K562 (cell line): ENCODE results near the gene FGGY. TPM values are rescaled to one million over a fixed set of nuclear protein-coding genes. Genes with fewer than 3 reads are reported as not detected.

Source experiments
- ATAC-seq: fragments of 200-7000 bp; cut with Tn5 transposase; 3 replicates; pipeline ENCODE4 v1.9.1; 2020; ENCODE audit warnings: moderate library complexity
- BruUV-seq: library from RNA; stranded (reverse); fragments of 400-500 nt; replicated peaks from 2 replicates; lab custom pipeline; 2021; lab: Mats Ljungman, UMichigan
- CTCF ChIA-PET: fragments of 300-600 bp; formaldehyde crosslinking; extraction: SDS; loops from one replicate; lab custom pipeline; 2021; ENCODE audit warnings: low intra/inter-chr PET ratio; lab: Yijun Ruan, JAX
- POLR2A ChIA-PET: fragments of 300-600, 350-650 bp; sonication (Branson Sonifier 250); formaldehyde crosslinking; extraction: SDS; loops from one replicate; lab custom pipeline; 2021; ENCODE audit warnings: antibody characterized with exemption, inconsistent platforms; lab: Yijun Ruan, JAX
- DNase-seq, 4 experiments: peaks; one replicate each; pipeline versions ENCODE4 v3.0.0 to v3.0.0-alpha.2; 2011 to 2018; ENCODE audit warnings: low spot score in 3 of 4, mixed read lengths in 3 of 4; ENCODE audit errors: extremely low read depth in 1 of 4
- FAIRE-seq: peaks from 2 replicates; lab custom pipeline; 2011; peaks lifted over from hg19 to GRCh38; lab: Jason Lieb, UNC
- H2AFZ ChIP-seq: 2 replicates; pipeline ENCODE4 v1.6.0; 2011; ENCODE audit warnings: low read depth, low read length, control low read depth, inconsistent platforms
- H3K27ac ChIP-seq: fragments of 200-600 bp; 3 replicates; pipeline ENCODE4 v1.8.0; 2011; ENCODE audit warnings: low read depth, mild to moderate bottlenecking, control low read depth, inconsistent platforms, low read length, moderate library complexity, mixed read lengths; ENCODE audit errors: extremely low read depth
- H3K27me3 ChIP-seq, 2 experiments: fragments of 300-600 bp in 1 of 2; 2 replicates in 1 of 2; 3 replicates in 1 of 2; pipeline versions ENCODE4 v1.6.0 to v1.8.0; 2011; ENCODE audit warnings: inconsistent platforms in 2 of 2, low read length in 2 of 2, mild to moderate bottlenecking in 1 of 2, mixed read lengths in 1 of 2, moderate library complexity in 1 of 2; ENCODE audit not compliant: control insufficient read depth in 2 of 2, insufficient read depth in 2 of 2
- H3K36me3 ChIP-seq: fragments of 300-600 bp; 3 replicates; pipeline ENCODE4 v1.8.0; 2011; ENCODE audit warnings: mild to moderate bottlenecking, low read length, inconsistent platforms; ENCODE audit not compliant: control insufficient read depth, insufficient read depth
- H3K4me1 ChIP-seq, 2 experiments: fragments of 200-600 bp in 1 of 2; replicated peaks in 1 of 2; 2 replicates in 1 of 2; 3 replicates in 1 of 2; pipeline versions ENCODE4 v1.5.1 to v1.8.0; 2011; ENCODE audit warnings: inconsistent platforms in 2 of 2, low read length in 2 of 2, mild to moderate bottlenecking in 1 of 2, mixed read lengths in 1 of 2, moderate library complexity in 1 of 2; ENCODE audit not compliant: control insufficient read depth in 2 of 2, insufficient read depth in 2 of 2
- H3K4me2 ChIP-seq: 2 replicates; pipeline ENCODE4 v1.6.1; 2011; ENCODE audit warnings: low read length, control low read depth, inconsistent platforms, mixed read lengths; ENCODE audit not compliant: insufficient read depth
- H3K4me3 ChIP-seq: fragments of 200-600 bp; sonication (generic), shearing (Covaris generic); 2 replicates; pipeline ENCODE4 v1.5.1; 2016; ENCODE audit warnings: control low read depth, inconsistent platforms
- H3K79me2 ChIP-seq: fragments of 200-600 bp; 3 replicates; pipeline ENCODE4 v1.8.0; 2011; ENCODE audit warnings: low read length, inconsistent platforms; ENCODE audit not compliant: control insufficient read depth, insufficient read depth
- H3K9ac ChIP-seq, 2 experiments: 2 replicates each; pipeline versions ENCODE4 v1.6.0 to v1.6.1; 2011; ENCODE audit warnings: low read depth in 2 of 2, low read length in 2 of 2, control low read depth in 1 of 2, inconsistent platforms in 1 of 2, mild to moderate bottlenecking in 1 of 2, mixed read lengths in 1 of 2; ENCODE audit not compliant: insufficient read depth in 1 of 2
- H3K9me1 ChIP-seq: one replicate; pipeline ENCODE4 v1.6.0; 2011; ENCODE audit warnings: inconsistent platforms, mild to moderate bottlenecking, low read length, moderate library complexity; ENCODE audit not compliant: control insufficient read depth, insufficient read depth
- H3K9me3 ChIP-seq: replicated peaks from 2 replicates; pipeline ENCODE4 v1.5.1; 2011; ENCODE audit warnings: low read depth, low read length, inconsistent platforms; ENCODE audit not compliant: control insufficient read depth, insufficient read depth
- H4K20me1 ChIP-seq: replicated peaks from 2 replicates; pipeline ENCODE4 v1.6.1; 2011; ENCODE audit warnings: low read length, inconsistent platforms, mixed read lengths; ENCODE audit not compliant: control insufficient read depth, insufficient read depth
- BCOR ChIP-seq: fragments of 450-650 bp; IDR thresholded peaks from 2 replicates; pipeline ENCODE4 v1.6.1; 2016
- BHLHE40 ChIP-seq: IDR thresholded peaks from 2 replicates; pipeline ENCODE4 v1.6.1; 2011; ENCODE audit warnings: low read length, improper control_type of control experiment
- CEBPZ ChIP-seq: fragments of 150-350 bp; IDR thresholded peaks from 2 replicates; pipeline ENCODE4 v1.6.1; 2014; ENCODE audit warnings: low read depth, mild to moderate bottlenecking, low read length, borderline replicate concordance
- DMBX1 ChIP-seq: fragments of 250-450 bp; sonication (Bioruptor Pico); IDR thresholded peaks from 2 replicates; pipeline ENCODE4 v1.8.0; 2022; ENCODE audit warnings: inconsistent platforms, mild to moderate bottlenecking, moderate library complexity, borderline replicate concordance
- DNMT1 ChIP-seq: fragments of 450-650 bp; IDR thresholded peaks from 2 replicates; pipeline ENCODE4 v1.6.1; 2016; ENCODE audit warnings: antibody characterized with exemption, mild to moderate bottlenecking
- DPF2 ChIP-seq: fragments of 450-650 bp; IDR thresholded peaks from 2 replicates; pipeline ENCODE4 v1.6.1; 2016
- ELF1 ChIP-seq: fragments of 200-800 bp; sonication (Bioruptor generic); IDR thresholded peaks from 2 replicates; pipeline ENCODE4 v1.6.1; 2016; ENCODE audit warnings: missing genetic modification characterization, missing compliant biosample characterization
- FOSL1 ChIP-seq: fragments of 200-800 bp; sonication (Bioruptor generic); conservative IDR thresholded peaks from 2 replicates; pipeline ENCODE4 v1.6.1; 2016; ENCODE audit warnings: missing genetic modification characterization, missing compliant biosample characterization
- MYC ChIP-seq, 2 experiments: fragments of 250-450 bp in 1 of 2; sonication (Bioruptor Pico) in 1 of 2; IDR thresholded peaks; 2 replicates each; pipeline versions ENCODE4 v1.5.1 to v1.6.1; 2012 to 2021; ENCODE audit warnings: low read depth in 2 of 2, borderline replicate concordance in 1 of 2, improper control_type of control experiment in 1 of 2, low read length in 1 of 2, mild to moderate bottlenecking in 1 of 2, moderate library complexity in 1 of 2
- PHB ChIP-seq: fragments of 250-450 bp; sonication (Bioruptor Pico); IDR thresholded peaks from 2 replicates; pipeline ENCODE4 v1.5.0; 2021
- SRSF7 ChIP-seq: fragments of 200-400 bp; formaldehyde crosslinking; optimal IDR thresholded peaks from 2 replicates; pipeline ENCODE3; 2017; ENCODE audit warnings: mild to moderate bottlenecking, low read depth, low read length
- TEAD1 ChIP-seq, 2 experiments: fragments of 450-650 bp in 1 of 2; sonication (generic) in 1 of 2; formaldehyde crosslinking; IDR thresholded peaks; 2 replicates each; pipeline versions ENCODE4 v1.4.0 to v1.8.0; 2020 to 2022; ENCODE audit warnings: mild to moderate bottlenecking in 2 of 2, missing genetic modification reagents in 1 of 2
- TRIM24 ChIP-seq, 2 experiments: fragments of 450-650 bp; IDR thresholded peaks; 2 replicates each; pipeline ENCODE4 v1.6.1; 2016
- TSC22D4 ChIP-seq: fragments of 450-650 bp; IDR thresholded peaks from 2 replicates; pipeline ENCODE4 v1.6.1; 2016; ENCODE audit warnings: missing genetic modification characterization, missing biosample characterization, control low read depth
- ZNF263 ChIP-seq: sonication (generic); formaldehyde crosslinking; IDR thresholded peaks from 2 replicates; pipeline ENCODE4 v1.8.0; 2022; ENCODE audit warnings: mild to moderate bottlenecking, missing genetic modification reagents, borderline replicate concordance
- ZNF398 ChIP-seq: fragments of 250-450 bp; sonication (Bioruptor Pico); IDR thresholded peaks from 2 replicates; pipeline ENCODE4 v1.8.0; 2021; ENCODE audit warnings: moderate library complexity, mild to moderate bottlenecking, inconsistent platforms
- ZNF507 ChIP-seq: conservative IDR thresholded peaks from 2 replicates; pipeline ENCODE4 v1.6.1; 2017; ENCODE audit warnings: missing genetic modification characterization, missing compliant biosample characterization
- ZNF589 ChIP-seq: fragments of 200-800 bp; sonication (Bioruptor generic); IDR thresholded peaks from 2 replicates; pipeline ENCODE4 v1.6.1; 2016; ENCODE audit warnings: low read depth, missing genetic modification characterization, missing compliant biosample characterization
- ZNF77 ChIP-seq: fragments of 250-450 bp; sonication (Bioruptor Pico); IDR thresholded peaks from 2 replicates; pipeline ENCODE4 v1.5.0; 2020
- WGBS: fragments of 100-300 bp; shearing (Covaris generic); methylation state at CpG from one replicate; pipeline ENCODE4 v1.1.6; 2016; ENCODE audit warnings: low coverage, mixed read lengths; ENCODE audit not compliant: insufficient coverage; ENCODE audit errors: missing lambda C conversion rate; 5-methylcytosine and 5-hydroxymethylcytosine counted together
- in situ Hi-C: fragments of 300-500 bp; cut with MboI; formaldehyde crosslinking; loops from 4 replicates; pipeline ENCODE4 v1.15.0; 2018; ENCODE audit warnings: inconsistent platforms, mixed read lengths
- intact Hi-C: fragments of 100-400 bp; cut with micrococcal nuclease; formaldehyde crosslinking; loops from 2 replicates; pipeline ENCODE4 v1.14.2; 2022
- polyA plus RNA-seq, 8 experiments: library from polyadenylated mRNA; depleted of rRNA in 4 of 8; stranded (reverse) in 5 of 8; unstranded in 3 of 8; fragments of >200 nt; fragmentation: Nextera tagmentation in 2 of 8; fragmentation: Illumina TruSeq in 1 of 8; extraction: Ambion mirVana in 2 of 8; extraction: Trizol in 1 of 8; gene quantifications; 2 replicates each; pipeline versions ENCODE4 v1.2.1 to v1.2.3, GENCODE V29; 2011 to 2014; ENCODE audit warnings: inconsistent platforms in 1 of 8, missing spikeins in 1 of 8
- total RNA-seq, 7 experiments: library from RNA; depleted of rRNA in 6 of 7; stranded (reverse); fragments of >200 nt in 6 of 7; fragmentation: Illumina TruSeq in 2 of 7; extraction: Trizol in 2 of 7; gene quantifications; 2 replicates each; pipeline versions ENCODE4 v1.2.1 to v1.2.3, GENCODE V29; 2011 to 2021; ENCODE audit warnings: low replicate concordance in 1 of 7

The FGGY gene
- total and polyA plus RNA-seq, 9 of the 15 experiments (the other 6 are each of a cell fraction or from before 2014, with no cell fraction given): 9.7 to 19.2 (median 12.6) TPM

- intact Hi-C loops (loop anchor here (5.0 kb wide), 1 partner anchor 208 kb away; the partner anchor contains the start of gene FGGY), in situ Hi-C loops (no loop called here)
- no peaks in the 10 kb centered on the region for H3K79me2 ChIP-seq
- peak; percentile 73 for ATAC-seq
- H3K9me1 ChIP-seq: no peaks in the 10 kb centered on the region
- BruUV-seq: no TSS peak
- H3K4me1 ChIP-seq: peaks cover 0 to 34% of the 10 kb centered on the region in 2 experiments; a peak in 3 of 5 replicates
- CTCF ChIA-PET: no interaction called here
- WGBS: 5% methylated on average over 2 of the region's 2 CpGs
- peak overlapping the region in 1 of 2 experiments; percentile 27; a peak in 1 of 4 replicates for H3K9ac ChIP-seq
- POLR2A ChIA-PET: no interaction called here
- DNase-seq: peak in 2 of 4 experiments; percentile 39 to 58
- H2AFZ ChIP-seq: peak overlapping the region; percentile 34; the same call in 1 of the 2 replicates
- H3K9me3 ChIP-seq: no peaks in the 10 kb centered on the region
- no peaks in the 10 kb centered on the region for H4K20me1 ChIP-seq
- peak overlapping the region; percentile 73; the same call in 2 of the 3 replicates for H3K27ac ChIP-seq
- peak overlapping the region; percentile 13; the same call in 1 of the 2 replicates for H3K4me2 ChIP-seq
- H3K36me3 ChIP-seq: no peaks in the 10 kb centered on the region
- no peaks in the 10 kb centered on the region for H3K27me3 ChIP-seq
- FAIRE-seq: peak; percentile 81
- H3K4me3 ChIP-seq: no peak overlapping the region
- TF ChIP-seq SRSF7: no peak
- peak; percentile 26; the same call in 1 of the 2 replicates for TF ChIP-seq BHLHE40
- TF ChIP-seq DNMT1: no peak
- TF ChIP-seq ZNF589: 0 out of 2 replicates have a peak, but pooled peaks have one; percentile 28
- TF ChIP-seq TRIM24 (IDR thresholded peaks at IDR 0.05): peak; percentile 43 to 69; a peak in 3 of 4 replicates
- no peak for TF ChIP-seq ZNF507 (tag)
- TF ChIP-seq CEBPZ: no peak
- no peak for TF ChIP-seq BCOR
- no peak for TF ChIP-seq MYC (IDR thresholded peaks at IDR 0.05; ENCODE audit: low read depth, low read length)
- TF ChIP-seq MYC (CRISPR knock-in tag; IDR thresholded peaks at IDR 0.05; ENCODE audit: borderline replicate concordance, low read depth): no peak
- TF ChIP-seq TSC22D4: no peak
- TF ChIP-seq FOSL1: peak; percentile 67
- TF ChIP-seq DPF2: peak; percentile 59; the same call in 1 of the 2 replicates
- no peak for TF ChIP-seq ZNF398 (CRISPR knock-in tag)
- TF ChIP-seq TEAD1 (CRISPR knock-in tag; IDR thresholded peaks at IDR 0.05): no peak
- no peak for TF ChIP-seq PHB
- TF ChIP-seq ZNF77 (CRISPR knock-in tag): no peak
- no peak for TF ChIP-seq ELF1
- TF ChIP-seq DMBX1 (CRISPR knock-in tag): no peak; the same call in 1 of the 2 replicates
- no peak for TF ChIP-seq ZNF263
Observed at GRCh38 chr1:59505596-59506028, 208.7 kb downstream of the FGGY start.
